ENCODE results near the gene SP110.

DNA sequence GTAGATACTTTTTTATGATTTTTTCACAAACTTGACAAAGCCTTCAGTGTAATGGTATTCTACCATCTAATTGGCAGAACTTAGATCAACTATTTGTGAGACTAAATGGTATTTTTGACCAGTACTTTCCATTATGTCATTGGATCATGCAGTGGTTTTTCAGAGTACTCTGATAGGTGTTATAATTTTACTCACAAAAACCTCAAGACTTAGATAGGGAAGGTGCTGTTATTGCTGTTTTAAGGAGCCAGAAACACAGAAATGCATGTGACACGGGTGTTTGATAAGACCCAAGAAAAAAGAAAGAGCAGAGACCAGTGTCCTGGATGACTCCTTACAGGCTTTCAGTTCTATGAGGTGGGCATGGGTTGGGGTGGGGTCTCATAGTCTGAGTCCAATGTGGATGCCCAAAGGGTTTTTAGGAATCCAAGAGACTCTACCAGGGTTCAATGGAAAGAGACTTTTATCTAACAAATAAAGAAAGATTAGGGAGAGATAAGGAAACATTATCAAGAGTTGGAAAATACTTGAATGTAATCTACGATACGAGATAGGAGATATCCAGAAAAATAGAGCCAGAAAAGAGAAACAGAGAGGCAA is 37.0 kb upstream of the SP110 start:
- TF ChIP-seq, protein P1, sequence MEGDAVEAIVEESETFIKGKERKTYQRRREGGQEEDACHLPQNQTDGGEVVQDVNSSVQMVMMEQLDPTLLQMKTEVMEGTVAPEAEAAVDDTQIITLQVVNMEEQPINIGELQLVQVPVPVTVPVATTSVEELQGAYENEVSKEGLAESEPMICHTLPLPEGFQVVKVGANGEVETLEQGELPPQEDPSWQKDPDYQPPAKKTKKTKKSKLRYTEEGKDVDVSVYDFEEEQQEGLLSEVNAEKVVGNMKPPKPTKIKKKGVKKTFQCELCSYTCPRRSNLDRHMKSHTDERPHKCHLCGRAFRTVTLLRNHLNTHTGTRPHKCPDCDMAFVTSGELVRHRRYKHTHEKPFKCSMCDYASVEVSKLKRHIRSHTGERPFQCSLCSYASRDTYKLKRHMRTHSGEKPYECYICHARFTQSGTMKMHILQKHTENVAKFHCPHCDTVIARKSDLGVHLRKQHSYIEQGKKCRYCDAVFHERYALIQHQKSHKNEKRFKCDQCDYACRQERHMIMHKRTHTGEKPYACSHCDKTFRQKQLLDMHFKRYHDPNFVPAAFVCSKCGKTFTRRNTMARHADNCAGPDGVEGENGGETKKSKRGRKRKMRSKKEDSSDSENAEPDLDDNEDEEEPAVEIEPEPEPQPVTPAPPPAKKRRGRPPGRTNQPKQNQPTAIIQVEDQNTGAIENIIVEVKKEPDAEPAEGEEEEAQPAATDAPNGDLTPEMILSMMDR (IDR thresholded peaks at IDR 0.05), result no peak
- TF ChIP-seq POLR2A (IDR thresholded peaks at IDR 0.05) (no peak), EP300 (IDR thresholded peaks at IDR 0.05) (no peak)

All from ovary (tissue), 3 donors.